HG02763 (cell line): ENCODE results near the gene TNS3.
"Not testable (repeated sequence)": the region's sequence is repeated elsewhere in the genome, so short reads cannot be mapped to it uniquely, and the experiment has no call there.

Source experiments
- ATAC-seq: cut with Tn5 transposase; IDR thresholded peaks from one replicate; pipeline ENCODE4 v1.9.1; 2021; ENCODE audit warnings: mild to moderate bottlenecking, moderate library complexity; ENCODE audit not compliant: unreplicated experiment

The TNS3 gene

GRCh38 chr7:47543056-47543455, 38.9 kb downstream of the TNS3 start:
- no peak for ATAC-seq

- no peak for ATAC-seq
Observed at GRCh38 chr7:47542051-47542450, 39.9 kb downstream of the TNS3 start.

DNA sequence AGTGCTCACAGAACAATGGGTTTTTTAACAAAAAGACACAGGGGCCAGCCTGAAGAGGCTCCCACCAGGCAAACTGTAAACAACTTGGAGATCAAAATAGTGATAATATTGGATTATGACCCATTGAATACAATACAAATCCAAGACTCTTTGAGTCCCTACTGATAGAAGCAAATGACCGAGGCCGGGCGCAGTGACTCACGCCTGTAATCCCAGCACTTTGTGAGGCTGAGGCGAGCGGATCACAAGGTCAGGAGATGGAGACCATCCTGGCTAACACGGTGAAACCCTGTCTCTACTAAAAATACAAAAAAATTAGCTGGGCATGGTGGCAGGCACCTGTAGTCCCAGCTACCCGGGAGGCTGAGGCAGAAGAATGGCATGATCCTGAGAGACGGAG, 40.4 kb downstream of the TNS3 start:
- ATAC-seq: not testable (repeated sequence)

DNA sequence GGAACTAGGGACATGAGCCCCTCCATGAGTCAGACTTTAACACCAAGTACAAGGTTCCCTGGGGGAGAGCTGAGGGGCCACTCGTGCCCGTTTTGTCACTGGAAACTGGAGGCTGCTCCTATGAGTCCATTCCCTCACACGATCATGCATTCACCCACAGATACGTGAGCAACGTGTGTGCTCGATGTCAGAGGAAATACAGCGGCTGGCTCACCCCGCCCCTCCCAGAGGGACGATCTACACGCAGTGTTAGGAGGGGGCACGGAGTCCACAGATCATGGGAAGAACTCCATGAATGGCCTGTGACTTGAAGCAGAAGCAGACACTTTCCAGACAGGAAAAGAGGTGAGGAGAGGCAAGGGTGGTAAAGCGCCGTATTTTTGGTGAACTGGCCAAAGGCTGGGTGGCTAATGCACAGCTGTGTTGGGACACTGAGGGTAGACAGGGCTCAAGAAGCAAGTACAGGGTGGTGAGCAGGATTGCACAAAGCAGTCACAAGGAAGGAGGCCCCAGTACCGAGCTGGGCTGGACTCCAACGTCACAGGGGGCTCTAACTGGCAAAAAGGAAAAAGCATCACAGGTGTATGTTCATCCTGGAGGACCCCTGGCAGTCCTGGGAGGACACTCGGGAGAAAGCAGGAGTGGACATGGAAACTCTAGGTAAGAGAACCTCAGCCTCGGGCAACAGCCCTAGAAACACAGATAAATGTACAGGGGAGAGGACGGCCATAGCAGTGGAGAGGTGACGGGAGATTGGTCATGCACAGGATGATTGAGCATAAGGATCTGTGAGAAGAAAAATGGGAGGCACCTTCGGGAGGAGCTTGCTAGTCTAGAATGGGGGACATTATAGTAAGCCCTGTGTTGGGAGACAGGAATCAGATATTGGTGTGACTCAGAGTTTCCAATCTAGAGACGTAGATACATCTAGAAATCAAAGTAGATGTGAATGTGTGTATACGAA, 41.2 kb downstream of the TNS3 start:
- no peak for ATAC-seq

DNA sequence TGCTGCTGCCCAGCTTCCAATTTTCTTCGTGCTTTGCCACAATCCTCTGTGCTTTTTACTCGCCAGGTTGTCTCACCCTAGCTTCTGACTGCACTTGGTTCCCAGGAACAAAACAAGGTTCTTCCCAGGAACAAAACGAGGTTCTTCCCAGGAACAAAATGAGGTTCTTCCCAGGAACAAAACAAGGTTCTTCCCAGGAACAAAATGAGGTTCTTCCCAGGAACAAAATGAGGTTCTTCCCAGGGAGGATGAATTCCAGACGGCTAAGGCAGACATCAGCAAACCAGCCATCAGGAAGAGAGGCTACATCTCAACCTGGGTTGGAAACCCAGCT, 41.9 kb downstream of the TNS3 start:
- no peak for ATAC-seq

- no peak for ATAC-seq
Observed at GRCh38 chr7:47539398-47540052, 42.4 kb downstream of the TNS3 start.

- no peak for ATAC-seq
Observed at GRCh38 chr7:47538846-47539311, 43.0 kb downstream of the TNS3 start.

GRCh38 chr7:47537716-47538675, 43.9 kb downstream of the TNS3 start:
- ATAC-seq: no peak

- no peak for ATAC-seq
Observed at GRCh38 chr7:47536661-47537611, 45.0 kb downstream of the TNS3 start.

DNA sequence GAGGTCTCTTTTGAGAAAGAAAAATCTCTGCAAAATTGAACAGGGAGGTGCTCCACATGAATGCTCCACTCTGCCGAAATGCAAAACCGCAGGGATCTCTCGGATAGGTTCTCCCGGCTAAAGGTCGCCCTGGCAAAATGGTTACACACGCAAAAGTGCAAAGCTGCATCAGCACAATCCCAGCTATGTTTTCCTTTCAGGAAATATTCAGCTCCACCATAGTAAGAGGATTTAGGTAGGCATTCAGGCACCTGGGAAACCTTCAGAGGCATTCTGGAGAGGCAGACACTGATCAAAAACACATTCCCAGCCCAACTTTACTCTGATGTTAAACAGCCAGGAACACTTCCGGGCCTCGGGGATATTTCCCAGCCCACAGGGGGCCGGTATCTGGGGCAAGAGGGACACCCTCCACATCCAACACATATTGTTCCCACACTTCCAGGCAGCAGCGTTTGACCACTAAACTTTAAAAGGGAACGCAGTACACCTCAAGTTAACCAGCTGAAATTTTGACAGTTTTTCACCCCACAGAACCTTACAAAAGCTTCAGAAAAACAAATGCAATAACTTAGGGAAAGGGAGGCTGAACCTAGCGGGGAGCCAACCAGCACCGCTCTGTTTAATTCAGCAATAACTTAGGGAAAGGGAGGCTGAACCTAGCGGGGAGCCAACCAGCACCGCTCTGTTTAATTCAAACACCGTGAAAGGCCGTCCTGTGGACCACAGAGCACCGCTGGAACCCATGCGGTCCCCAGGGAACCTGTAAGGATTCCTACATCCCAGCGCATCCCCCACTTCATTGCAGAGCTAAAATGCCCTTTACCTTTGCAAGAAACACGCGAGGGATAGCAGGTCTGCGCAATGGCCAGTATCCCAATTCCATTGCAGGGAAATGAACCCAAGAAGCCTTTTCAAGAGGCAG, 45.9 kb downstream of the TNS3 start:
- no peak for ATAC-seq

GRCh38 chr7:47535035-47535703, 46.7 kb downstream of the TNS3 start:
- ATAC-seq: no peak

DNA sequence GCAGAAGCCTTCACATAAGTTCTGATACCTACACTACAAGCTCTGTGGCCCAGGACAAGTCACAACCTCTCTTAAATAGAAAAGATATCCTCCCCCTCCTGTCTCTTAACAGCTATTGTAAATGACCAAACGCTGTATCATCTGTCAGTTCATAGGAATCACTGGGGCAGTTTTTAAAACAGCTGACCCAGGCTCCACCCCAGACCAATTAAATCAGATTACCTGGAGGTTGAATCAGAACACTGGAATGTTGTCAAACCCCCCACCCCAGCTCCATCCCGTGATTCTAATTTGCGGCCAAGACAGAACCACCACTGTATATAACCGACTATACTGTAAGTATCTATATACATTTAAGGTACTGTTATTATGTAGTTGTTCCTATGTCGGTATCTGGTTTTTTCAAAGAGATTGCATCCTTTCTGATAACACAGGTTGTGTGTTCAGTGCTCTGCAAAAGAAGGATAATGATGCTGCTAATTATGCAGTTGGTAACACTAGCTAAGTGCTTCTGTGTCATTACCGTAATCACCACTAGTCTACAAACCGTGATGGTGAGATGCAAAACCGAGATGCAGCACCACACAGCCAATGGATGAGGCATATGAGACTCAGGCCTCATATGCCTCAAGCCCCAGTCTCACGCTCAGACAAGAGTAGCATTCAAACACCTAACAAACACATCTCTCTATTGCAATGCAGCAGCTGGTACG, 47.4 kb downstream of the TNS3 start:
- no peak for ATAC-seq

GRCh38 chr7:47531584-47532492, 50.1 kb downstream of the TNS3 start:
- ATAC-seq: no peak

DNA sequence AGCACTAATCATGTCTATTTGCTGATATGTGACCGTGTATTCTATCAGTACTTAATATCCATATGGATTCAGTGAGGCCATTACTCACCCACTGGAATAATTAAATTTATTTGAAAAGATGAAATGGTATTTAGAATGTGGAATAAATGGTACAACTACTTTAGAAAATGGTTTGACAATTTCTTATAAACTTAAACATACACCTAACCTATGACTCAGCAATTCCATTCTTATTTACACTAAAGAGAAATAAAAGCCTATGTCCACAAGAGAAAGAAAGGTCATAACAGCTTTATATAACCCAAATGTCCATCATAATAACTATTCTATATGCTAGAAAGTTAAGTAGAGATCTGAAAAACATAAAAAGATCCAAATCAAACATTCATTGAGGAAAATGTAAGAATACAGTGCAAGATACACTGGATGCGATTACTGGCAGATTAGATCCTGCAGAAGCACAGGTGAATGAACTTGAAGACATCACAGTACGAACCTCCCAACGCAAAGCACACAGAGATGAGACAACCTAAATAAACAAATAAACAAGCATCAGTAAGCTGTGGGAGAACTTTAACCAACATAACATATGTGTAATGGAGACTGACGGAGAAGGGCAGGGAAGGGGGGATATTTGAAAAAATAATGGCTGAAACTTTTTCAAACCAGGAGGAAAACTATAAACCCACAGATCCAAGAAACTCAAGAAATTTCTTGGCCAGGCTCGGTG, 51.9 kb downstream of the TNS3 start:
- no peak for ATAC-seq

GRCh38 chr7:47529405-47529804, 52.5 kb downstream of the TNS3 start:
- ATAC-seq: no peak

DNA sequence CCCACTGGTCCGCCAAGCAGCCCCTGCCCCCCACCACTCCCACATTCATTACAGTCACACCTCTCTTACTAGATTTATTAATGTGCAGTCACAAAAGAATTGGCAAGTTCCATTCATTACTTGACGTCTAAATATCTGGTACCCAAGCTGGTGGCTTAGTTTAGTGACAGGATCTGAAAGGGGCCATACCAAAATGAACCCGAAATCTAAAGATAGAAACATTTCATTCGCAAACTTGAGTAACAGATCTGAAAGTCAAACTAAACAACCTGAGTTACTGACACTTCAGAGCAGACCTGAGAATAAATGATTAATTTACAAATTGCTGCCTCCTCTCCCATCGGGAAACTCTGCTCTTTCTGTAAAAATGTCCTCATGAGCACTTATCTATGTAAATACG, 53.4 kb downstream of the TNS3 start:
- no peak for ATAC-seq
